Lung microvascular endothelial cell (primary cell): Measurements from ENCODE around the gene KRTAP17-1. TPM values are rescaled to one million over a fixed set of nuclear protein-coding genes. Genes with fewer than 3 reads are reported as not detected.
A peak's percentile ranks its signal among the peaks of the same experiment; 100 is the strongest.

Experiments
- DNase-seq, 2 donors: peaks; one replicate each; pipeline versions ENCODE4 v3.0.0 to v3.0.0-alpha.2; 2010; ENCODE audit warnings: low read depth in 2 of 2
- total RNA-seq: library from RNA; depleted of rRNA; stranded (reverse); fragments of >200 nt; gene quantifications from 2 replicates; pipeline ENCODE4 v1.2.1, GENCODE V29; 2014

Gene KRTAP17-1
- total RNA-seq, 1 donor from 2014 or later, result not detected

- DNase-seq, result no peak
These were observed 17.6 kb upstream of the KRTAP17-1 start for GRCh38 chr17:41333098-41333497.

- DNase-seq, result no peak
These were observed 16.7 kb upstream of the KRTAP17-1 start for GRCh38 chr17:41332239-41332638.

GRCh38 chr17:41331606-41332005 is 16.1 kb upstream of the KRTAP17-1 start:
- no peak for DNase-seq

- peak; percentile 53 to 67 for DNase-seq
These were observed 13.9 kb upstream of the KRTAP17-1 start for GRCh38 chr17:41329279-41329948.

GRCh38 chr17:41328207-41328606 is 12.7 kb upstream of the KRTAP17-1 start:
- no peak for DNase-seq

- DNase-seq, result no peak
These were observed 12.1 kb upstream of the KRTAP17-1 start for GRCh38 chr17:41327411-41328120.

GRCh38 chr17:41326173-41327145 is 10.9 kb upstream of the KRTAP17-1 start:
- no peak for DNase-seq

- DNase-seq, result no peak
These were observed 10.1 kb upstream of the KRTAP17-1 start for GRCh38 chr17:41325611-41326010.

- DNase-seq, result no peak
These were observed 9.6 kb upstream of the KRTAP17-1 start for GRCh38 chr17:41325126-41325525.

GRCh38 chr17:41324180-41325075 is 8.9 kb upstream of the KRTAP17-1 start:
- DNase-seq, result peak in 1 of 2 donors; percentile 18

GRCh38 chr17:41322903-41323895 is 7.7 kb upstream of the KRTAP17-1 start:
- no peak for DNase-seq

- DNase-seq, result peak; percentile 54 to 60
These were observed 6.8 kb upstream of the KRTAP17-1 start for GRCh38 chr17:41322094-41322902.

GRCh38 chr17:41318231-41318630 is 2.7 kb upstream of the KRTAP17-1 start:
- DNase-seq, result no peak

GRCh38 chr17:41315814-41316445 is 420 bp upstream of the KRTAP17-1 start:
- DNase-seq, result no peak

GRCh38 chr17:41311111-41311510 is 4.4 kb downstream of the KRTAP17-1 start:
- DNase-seq, result no peak

- DNase-seq, result no peak
These were observed 6.6 kb downstream of the KRTAP17-1 start, which contains the start of gene KRTAP16-1 for GRCh38 chr17:41308918-41309359. Gene KRTAP16-1 (minus strand): TSS chr17:41309309. CDS start chr17:41309253, 56 bp downstream.

GRCh38 chr17:41308251-41308917 is 7.1 kb downstream of the KRTAP17-1 start:
- no peak for DNase-seq

GRCh38 chr17:41307647-41308046 is 7.9 kb downstream of the KRTAP17-1 start:
- DNase-seq, result no peak
